Gastroesophageal sphincter (tissue), 3 donors: ENCODE results near the gene ASIC4.

ENCODE experiments used
- CTCF ChIP-seq, 4 experiments: fragments of 200-600 bp in 2 of 4; fragments of 450-650 bp in 2 of 4; sonication (generic) in 1 of 4; IDR thresholded peaks; one replicate each; pipeline ENCODE4 v1.5.1; 2017 to 2019; ENCODE audit warnings: antibody characterized with exemption in 4 of 4, mild to moderate bottlenecking in 2 of 4, moderate library complexity in 2 of 4
- POLR2A ChIP-seq, 2 donors: fragments of 450-650 bp; IDR thresholded peaks; one replicate each; pipeline ENCODE4 v1.6.1; 2017; ENCODE audit warnings: antibody characterized with exemption in 2 of 2, mild to moderate bottlenecking in 2 of 2, moderate library complexity in 1 of 2
- POLR2AphosphoS5 ChIP-seq: sonication (generic); formaldehyde crosslinking; IDR thresholded peaks from one replicate; pipeline ENCODE4 v1.6.1; 2017; ENCODE audit warnings: antibody characterized with exemption

- TF ChIP-seq CTCF (IDR thresholded peaks at IDR 0.05) (no peak), POLR2AphosphoS5 (no peak), POLR2A (IDR thresholded peaks at IDR 0.05) (no peak)
These were observed 8.7 kb upstream of the ASIC4 start for GRCh38 chr2:219505585-219505984.
